ENCODE data around the gene MORN1.

Gene MORN1

DNA sequence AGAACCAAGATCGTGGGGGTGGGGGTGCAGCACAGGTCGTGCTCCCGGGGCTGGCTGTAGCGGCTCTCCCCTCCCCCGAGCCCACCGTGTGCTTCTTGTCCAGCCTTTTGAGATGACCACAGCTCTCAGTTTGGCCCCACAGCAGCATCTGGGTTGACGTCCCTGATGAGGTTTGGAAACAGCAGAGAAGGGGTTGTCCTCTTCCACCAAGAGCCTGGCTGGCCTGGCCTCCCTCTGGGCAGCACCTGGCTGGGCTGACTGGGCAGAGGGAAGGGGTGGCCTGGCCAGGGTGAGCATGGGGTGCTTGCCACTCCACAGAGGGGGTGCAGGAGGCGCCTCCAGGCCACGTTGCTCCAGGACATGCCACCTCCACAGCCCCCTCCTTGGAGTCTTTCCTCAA, 101.7 kb downstream of the MORN1 start:
- TF ChIP-seq, protein P1, sequence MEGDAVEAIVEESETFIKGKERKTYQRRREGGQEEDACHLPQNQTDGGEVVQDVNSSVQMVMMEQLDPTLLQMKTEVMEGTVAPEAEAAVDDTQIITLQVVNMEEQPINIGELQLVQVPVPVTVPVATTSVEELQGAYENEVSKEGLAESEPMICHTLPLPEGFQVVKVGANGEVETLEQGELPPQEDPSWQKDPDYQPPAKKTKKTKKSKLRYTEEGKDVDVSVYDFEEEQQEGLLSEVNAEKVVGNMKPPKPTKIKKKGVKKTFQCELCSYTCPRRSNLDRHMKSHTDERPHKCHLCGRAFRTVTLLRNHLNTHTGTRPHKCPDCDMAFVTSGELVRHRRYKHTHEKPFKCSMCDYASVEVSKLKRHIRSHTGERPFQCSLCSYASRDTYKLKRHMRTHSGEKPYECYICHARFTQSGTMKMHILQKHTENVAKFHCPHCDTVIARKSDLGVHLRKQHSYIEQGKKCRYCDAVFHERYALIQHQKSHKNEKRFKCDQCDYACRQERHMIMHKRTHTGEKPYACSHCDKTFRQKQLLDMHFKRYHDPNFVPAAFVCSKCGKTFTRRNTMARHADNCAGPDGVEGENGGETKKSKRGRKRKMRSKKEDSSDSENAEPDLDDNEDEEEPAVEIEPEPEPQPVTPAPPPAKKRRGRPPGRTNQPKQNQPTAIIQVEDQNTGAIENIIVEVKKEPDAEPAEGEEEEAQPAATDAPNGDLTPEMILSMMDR (IDR thresholded peaks at IDR 0.05; ENCODE audit: low read depth, low read length): no peak

DNA sequence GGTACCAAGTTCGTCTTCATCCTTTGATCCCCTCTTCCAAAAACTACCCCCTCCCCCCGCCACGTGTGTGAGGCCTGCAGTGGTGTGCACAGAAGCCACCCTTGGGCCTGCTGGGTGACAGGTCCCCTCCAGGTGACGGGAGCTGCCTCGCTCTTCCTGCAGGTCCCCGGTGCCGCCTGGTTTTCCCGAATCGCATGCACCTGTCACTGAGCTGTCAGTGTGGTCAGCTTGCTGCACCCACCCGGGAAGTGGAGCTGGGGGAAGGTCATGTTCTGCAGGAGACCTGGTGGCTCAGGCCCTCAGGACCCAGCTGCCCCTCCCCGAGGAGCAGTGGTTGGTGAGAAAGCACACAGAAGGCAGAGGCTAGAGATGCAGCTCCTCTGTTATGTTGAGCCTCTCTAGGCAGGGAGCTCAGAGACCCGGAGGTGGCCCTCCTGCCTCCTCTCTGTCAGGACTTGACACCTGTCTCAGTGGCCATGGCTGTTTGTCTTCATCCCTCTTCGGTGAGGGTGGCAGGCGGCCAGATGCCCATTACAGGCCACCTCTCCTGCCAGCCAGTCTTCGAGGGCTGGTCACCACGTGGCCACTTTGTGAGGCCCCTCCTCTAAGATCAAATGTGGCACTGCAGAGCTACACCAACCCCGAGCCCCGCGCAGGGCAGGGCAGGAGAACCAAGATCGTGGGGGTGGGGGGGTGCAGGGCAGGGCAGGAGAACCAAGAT, 102.4 kb downstream of the MORN1 start:
- TF ChIP-seq, protein P1 (IDR thresholded peaks at IDR 0.05; ENCODE audit: low read depth, low read length): no peak

More for the DNA sequence above, 101.7 kb downstream of the MORN1 start:
- H3K4me3 ChIP-seq (ENCODE audit: low read depth, low read length): no peak overlapping the region

DNA sequence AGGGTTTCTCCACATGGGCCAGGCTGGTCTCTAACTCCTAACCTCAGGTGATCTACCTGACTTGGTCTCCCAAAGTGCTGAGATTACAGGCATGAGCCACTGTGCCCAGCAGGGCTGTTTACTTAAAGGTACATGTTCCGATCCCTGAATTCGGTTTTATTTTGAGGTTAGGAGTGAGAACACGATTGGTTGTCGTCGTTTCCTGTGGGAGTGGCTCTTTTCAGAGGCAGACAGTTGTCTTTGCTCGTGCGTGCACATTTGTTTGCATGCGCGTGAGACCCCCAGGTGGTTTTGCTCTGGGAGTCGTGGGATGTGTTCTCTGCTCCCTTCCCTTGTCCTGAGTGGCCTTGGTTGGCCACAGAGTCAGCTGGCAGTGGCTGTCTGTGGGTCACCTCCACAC, 103.0 kb downstream of the MORN1 start:
- no peak overlapping the region for H3K4me3 ChIP-seq (ENCODE audit: low read depth, low read length)
- TF ChIP-seq, protein P1 (IDR thresholded peaks at IDR 0.05; ENCODE audit: low read depth, low read length): no peak

More for the DNA sequence above, 102.4 kb downstream of the MORN1 start:
- no peak overlapping the region for H3K4me3 ChIP-seq (ENCODE audit: low read depth, low read length)

DNA sequence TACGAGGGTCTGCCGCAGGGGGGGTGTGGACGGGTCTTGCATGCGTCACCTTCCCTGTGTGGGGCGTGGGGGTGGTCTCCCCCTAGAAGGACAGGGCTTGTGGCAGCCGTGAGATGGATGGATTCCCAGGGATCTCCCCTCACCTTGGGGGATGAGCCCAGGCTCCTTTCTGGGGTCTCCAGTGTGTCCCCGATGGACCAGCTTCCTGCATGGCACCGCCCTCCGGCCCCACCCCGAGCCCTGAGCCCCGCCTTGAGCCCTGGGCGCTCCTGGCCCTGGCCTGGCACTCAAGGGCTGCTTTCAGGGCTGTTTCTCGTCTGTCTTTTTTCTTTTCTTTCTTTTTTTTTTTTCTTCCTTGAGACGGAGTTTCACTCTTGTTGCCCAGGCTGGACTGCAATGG, 103.7 kb downstream of the MORN1 start:
- no peak overlapping the region for H3K4me3 ChIP-seq (ENCODE audit: low read depth, low read length)
- TF ChIP-seq, protein P1 (IDR thresholded peaks at IDR 0.05; ENCODE audit: low read depth, low read length): no peak

DNA sequence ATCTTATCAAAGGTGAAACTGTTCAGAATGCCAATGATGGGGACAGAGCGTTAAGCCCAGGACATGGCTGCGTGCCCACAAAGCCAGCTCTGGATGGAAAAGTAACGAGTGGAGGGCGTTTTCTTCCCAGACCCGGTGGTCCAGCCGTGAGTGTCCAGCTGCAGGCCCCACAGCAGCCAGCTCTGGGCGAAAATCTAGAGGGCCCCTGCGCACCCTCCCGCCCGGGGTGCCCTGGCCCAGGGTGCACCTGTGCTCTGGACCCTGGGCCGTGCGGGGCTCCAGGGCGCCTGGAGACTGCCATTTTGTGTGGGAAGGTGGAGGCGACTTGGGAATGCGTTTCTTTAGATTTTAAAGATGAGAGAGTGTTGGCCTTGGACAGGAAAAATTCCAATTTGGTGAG, 104.4 kb downstream of the MORN1 start:
- TF ChIP-seq, protein P1 (IDR thresholded peaks at IDR 0.05; ENCODE audit: low read depth, low read length): no peak
- H3K4me3 ChIP-seq (ENCODE audit: low read depth, low read length): no peak overlapping the region

DNA sequence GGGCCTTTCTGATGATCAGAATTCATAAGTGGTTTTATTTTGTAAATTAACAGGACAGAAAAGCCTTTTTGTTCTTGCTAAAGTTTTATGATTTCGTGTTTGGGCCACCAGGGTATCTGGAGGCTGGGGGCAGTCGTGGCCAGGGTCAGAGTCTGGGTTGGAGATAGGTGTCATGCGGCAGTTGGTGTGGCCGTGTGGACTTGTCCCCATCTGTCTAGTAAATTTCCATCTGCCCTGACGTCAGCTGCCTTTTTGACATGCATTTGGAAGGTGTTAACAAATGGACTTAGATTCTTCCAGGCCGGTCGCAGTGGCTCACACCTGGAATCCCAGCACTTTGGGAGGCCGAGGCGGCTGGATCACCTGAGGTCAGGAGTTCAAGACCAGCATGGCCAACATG, 106.4 kb downstream of the MORN1 start:
- H3K4me3 ChIP-seq (ENCODE audit: low read depth, low read length): no peak overlapping the region
- TF ChIP-seq, protein P1 (IDR thresholded peaks at IDR 0.05; ENCODE audit: low read depth, low read length): no peak

DNA sequence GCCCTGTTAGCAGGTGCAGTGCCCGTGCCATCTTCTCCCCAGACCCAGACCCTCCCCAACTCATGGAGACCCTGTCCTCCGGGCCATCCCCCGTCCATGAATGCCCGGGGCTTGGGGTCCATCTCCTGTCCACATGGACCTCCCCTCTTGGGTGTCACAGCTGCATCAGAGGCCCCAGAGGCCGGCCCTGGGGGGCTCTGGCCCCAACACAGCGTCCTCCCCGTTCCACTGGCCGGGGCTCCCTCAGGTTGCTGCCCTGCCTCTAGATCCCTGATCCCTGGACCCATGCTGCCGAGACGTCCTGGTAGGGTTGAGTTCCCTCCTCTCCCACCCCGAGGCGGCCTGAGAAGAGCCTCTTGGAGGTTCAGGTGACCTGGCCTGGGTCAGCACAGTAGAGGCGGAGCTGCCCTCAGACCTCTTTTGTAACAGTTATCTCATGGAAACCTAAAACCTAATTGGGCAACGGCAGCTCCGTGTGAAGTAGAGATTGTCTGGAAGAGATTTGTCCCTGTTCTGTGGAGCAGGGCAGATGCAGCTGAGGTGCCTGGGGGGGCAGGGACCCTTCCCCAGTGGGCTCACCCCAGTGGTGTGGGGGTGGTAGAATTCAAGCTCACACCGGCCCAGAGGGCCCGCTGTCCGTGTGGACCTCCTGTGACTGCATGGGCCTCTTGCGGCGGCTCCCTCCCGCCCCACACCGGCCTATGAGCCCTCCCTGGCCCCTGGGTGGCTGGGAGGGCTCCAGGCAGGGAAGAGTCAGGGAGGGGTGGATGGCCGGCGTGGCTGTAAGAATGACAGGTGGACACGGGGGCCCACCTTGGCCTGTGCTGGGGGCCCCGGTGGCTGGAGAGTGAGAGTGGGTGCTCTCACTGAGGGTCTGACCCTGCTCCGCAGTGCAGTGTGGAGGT, 107.1 kb downstream of the MORN1 start:
- no peak overlapping the region for H3K4me3 ChIP-seq (ENCODE audit: low read depth, low read length)
- TF ChIP-seq, protein P1 (IDR thresholded peaks at IDR 0.05; ENCODE audit: low read depth, low read length): no peak
